ENCODE measurements around the gene ATP6V1C2.

The ATP6V1C2 gene

GRCh38 chr2:10732924-10733565 lies 11.6 kb downstream of the ATP6V1C2 start:
- H3K27ac ChIP-seq = no peak overlapping the region
- TF ChIP-seq CTCF (conservative IDR thresholded peaks at IDR 0.05) = no peak

GRCh38 chr2:10733566-10733925 lies 12.1 kb downstream of the ATP6V1C2 start:
- TF ChIP-seq ZFX (IDR thresholded peaks at IDR 0.05) (no peak), CTCF (conservative IDR thresholded peaks at IDR 0.05) (no peak)
- no peak overlapping the region for H3K27ac ChIP-seq

DNA sequence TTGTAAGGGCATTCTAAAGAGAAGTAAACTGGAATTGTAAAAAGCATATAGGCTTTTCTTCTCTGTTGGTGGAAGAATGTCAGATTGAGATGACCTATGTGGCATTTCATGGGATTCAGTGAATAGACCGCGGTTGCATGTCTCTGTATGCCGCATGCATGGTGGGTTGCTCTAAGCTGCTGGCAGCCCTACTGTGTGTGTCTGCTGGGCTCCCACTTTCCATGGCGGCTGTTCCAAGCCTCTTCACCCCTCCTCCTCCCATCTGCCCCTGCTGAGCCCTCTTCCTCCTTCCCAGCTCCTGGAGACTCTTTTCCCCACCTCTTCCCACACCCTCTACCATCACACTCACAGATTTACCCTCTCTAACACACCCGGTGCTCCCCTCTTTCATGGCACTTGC lies 12.6 kb downstream of the ATP6V1C2 start:
- H3K27ac ChIP-seq = no peak overlapping the region
- no peak for TF ChIP-seq ZFX (IDR thresholded peaks at IDR 0.05)

DNA sequence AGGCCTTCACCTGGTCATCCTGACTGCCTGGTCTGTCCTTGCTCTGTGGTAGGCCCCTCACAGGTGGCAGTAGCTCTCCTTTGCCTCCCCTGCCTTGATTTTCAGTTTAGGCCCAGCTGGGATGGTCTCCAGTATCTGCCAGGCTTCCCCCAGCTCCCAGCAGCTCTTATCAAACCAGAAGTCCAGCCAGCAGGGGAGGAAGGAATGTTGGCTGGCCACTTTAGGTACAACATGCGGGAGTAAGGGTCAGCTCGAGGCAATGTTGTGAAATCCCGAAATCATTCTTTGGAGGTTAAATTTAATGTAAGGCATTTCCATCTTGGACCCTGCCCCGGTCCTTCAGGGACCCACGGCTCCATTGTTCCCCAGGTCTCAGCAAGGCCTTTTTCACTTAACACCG lies 16.8 kb downstream of the ATP6V1C2 start:
- no peak overlapping the region for H3K27ac ChIP-seq
- TF ChIP-seq CTCF (conservative IDR thresholded peaks at IDR 0.05) = no peak
- TF ChIP-seq ZFX (IDR thresholded peaks at IDR 0.05) = no peak

DNA sequence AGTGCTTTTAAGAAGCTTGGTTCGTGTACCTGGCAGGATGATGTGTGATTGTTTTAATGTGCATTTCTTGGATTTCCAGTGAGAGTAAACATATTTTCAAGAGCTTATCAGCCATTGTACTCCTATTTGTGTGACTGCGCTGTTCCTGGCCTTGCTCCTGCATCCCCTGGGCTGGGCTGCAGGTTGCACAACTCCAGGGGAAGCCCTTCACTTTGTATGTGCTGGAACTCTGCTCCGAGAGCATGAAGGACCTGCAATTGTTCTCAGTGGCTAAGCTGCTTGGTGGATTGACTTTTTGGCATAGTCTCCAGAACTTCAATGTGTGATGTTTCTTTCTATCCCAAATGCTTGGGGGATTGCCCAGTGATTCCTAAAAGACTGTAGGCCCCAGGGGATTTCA lies 18.8 kb downstream of the ATP6V1C2 start:
- H3K27ac ChIP-seq = no peak overlapping the region
- no peak for TF ChIP-seq CTCF (conservative IDR thresholded peaks at IDR 0.05)
- TF ChIP-seq ZFX (IDR thresholded peaks at IDR 0.05) = no peak

DNA sequence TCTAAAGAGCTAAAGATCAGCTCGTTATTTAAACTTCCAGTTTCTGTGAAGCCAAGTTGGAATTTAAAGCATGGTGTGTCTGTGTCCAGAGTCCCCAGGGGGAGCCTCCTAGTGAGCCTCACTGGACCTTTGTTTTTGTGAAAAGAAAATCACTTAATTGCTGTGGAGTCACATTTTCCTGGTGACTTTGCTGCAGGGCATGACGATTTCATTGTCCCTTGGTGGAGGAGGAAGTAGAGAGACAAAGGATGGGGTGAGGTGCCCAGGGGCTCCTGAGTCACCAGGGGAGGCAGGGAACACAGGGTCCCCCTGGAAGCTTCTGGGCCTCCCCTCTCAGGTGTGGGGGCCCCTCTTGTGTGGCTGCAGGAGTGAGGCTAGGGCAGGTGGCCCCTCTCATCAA lies 19.7 kb downstream of the ATP6V1C2 start:
- TF ChIP-seq CTCF (conservative IDR thresholded peaks at IDR 0.05) = no peak
- TF ChIP-seq ZFX (IDR thresholded peaks at IDR 0.05) = no peak
- no peak overlapping the region for H3K27ac ChIP-seq

DNA sequence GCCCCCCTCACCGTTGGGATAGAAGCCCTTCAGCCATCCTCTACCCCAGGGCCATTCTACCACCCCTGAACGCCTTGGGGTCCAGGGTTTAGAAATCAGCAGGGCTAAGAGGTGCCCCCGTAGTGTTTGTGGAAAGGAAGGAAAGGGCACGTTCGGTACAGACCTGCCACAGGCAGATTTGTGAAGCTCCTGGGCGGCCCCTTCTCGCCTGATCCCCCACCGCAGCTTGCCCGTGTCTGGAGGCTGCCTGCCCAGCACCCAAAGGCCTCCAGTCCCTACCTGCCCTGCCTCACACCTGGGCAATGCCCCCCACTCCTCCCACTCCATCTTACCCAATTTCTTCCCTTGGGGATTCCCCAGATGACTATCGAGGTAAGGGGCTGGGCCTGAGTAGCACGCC lies 21.2 kb downstream of the ATP6V1C2 start:
- TF ChIP-seq ZFX (IDR thresholded peaks at IDR 0.05) (no peak), CTCF (conservative IDR thresholded peaks at IDR 0.05) (no peak)
- no peak overlapping the region for H3K27ac ChIP-seq

- no peak overlapping the region for H3K27ac ChIP-seq
Observed at GRCh38 chr2:10750610-10751009, 29.2 kb downstream of the ATP6V1C2 start.

More at GRCh38 chr2:10750610-10751009, 29.2 kb downstream of the ATP6V1C2 start:
- TF ChIP-seq CTCF (conservative IDR thresholded peaks at IDR 0.05) = no peak
- no peak for TF ChIP-seq ZFX (IDR thresholded peaks at IDR 0.05)
